ENCODE results near the gene C16orf74. TPM values are rescaled to one million over a fixed set of nuclear protein-coding genes. Genes with fewer than 3 reads are reported as not detected.

Gene C16orf74
- total and polyA plus RNA-seq, 2 of the 13 experiments (the other 11 are each of a cell fraction or from before 2014, with no cell fraction given): 0.13 to 0.29 TPM

- TF ChIP-seq ZHX2 (IDR thresholded peaks at IDR 0.05; ENCODE audit: low read depth) (peak; percentile 52; the same call in 1 of the 2 replicates), ZHX2 (CRISPR knock-in tag; IDR thresholded peaks at IDR 0.05; ENCODE audit: borderline replicate concordance) (no peak), ZNF569 (CRISPR knock-in tag; IDR thresholded peaks at IDR 0.05; ENCODE audit: borderline replicate concordance) (peak; percentile 92; the same call in 1 of the 2 replicates), MAZ (IDR thresholded peaks at IDR 0.05; ENCODE audit: borderline replicate concordance, low read depth, low read length) (0 out of 2 replicates have a peak, but pooled peaks have one; percentile 19), MAZ (CRISPR knock-in tag; IDR thresholded peaks at IDR 0.05; ENCODE audit: low read depth) (peak; percentile 79; the same call in 1 of the 2 replicates), HMGXB3 (CRISPR knock-in tag; IDR thresholded peaks at IDR 0.05; ENCODE audit: borderline replicate concordance) (peak; percentile 49; the same call in 1 of the 2 replicates), HNRNPUL1 (IDR thresholded peaks at IDR 0.05; ENCODE audit: low read depth, low read length) (peak; percentile 49; the same call in 1 of the 2 replicates), SATB2 (CRISPR knock-in tag; IDR thresholded peaks at IDR 0.05) (peak; percentile 36; the same call in 1 of the 2 replicates), NR2F1 (CRISPR knock-in tag; IDR thresholded peaks at IDR 0.05) (peak in 1 of 2 experiments; percentile 80; a peak in 1 of 4 replicates), ZNF234 (CRISPR knock-in tag; conservative IDR thresholded peaks at IDR 0.05) (no peak; the same call in 1 of the 2 replicates), CREBL2 (CRISPR knock-in tag; IDR thresholded peaks at IDR 0.05; ENCODE audit: borderline replicate concordance) (peak; percentile 47; the same call in 1 of the 2 replicates), CBFB (CRISPR knock-in tag; IDR thresholded peaks at IDR 0.05) (peak; percentile 70), MBNL3 (CRISPR knock-in tag; conservative IDR thresholded peaks at IDR 0.05) (no peak), ZNF552 (CRISPR knock-in tag; IDR thresholded peaks at IDR 0.05; ENCODE audit: borderline replicate concordance) (peak; percentile 83; the same call in 1 of the 2 replicates), ZSCAN29 (CRISPR knock-in tag; conservative IDR thresholded peaks at IDR 0.05) (0 out of 2 replicates have a peak, but pooled peaks have one; percentile 30), ESRRA (CRISPR knock-in tag; IDR thresholded peaks at IDR 0.05; ENCODE audit: low read depth) (peak; percentile 92), ZSCAN12 (CRISPR knock-in tag; IDR thresholded peaks at IDR 0.05) (no peak)
Observed at GRCh38 chr16:85799497-85800320, 48.8 kb upstream of the C16orf74 start, which contains the start of the genes COX4I1 and EMC8 (continued).
